Peyer's patch (tissue), 4 donors: Measurements from ENCODE around the gene FH. TPM values are rescaled to one million over a fixed set of nuclear protein-coding genes. Genes with fewer than 3 reads are reported as not detected.
A peak's percentile ranks its signal among the peaks of the same experiment; 100 is the strongest.

ENCODE experiments used
- DNase-seq, 3 donors: peaks; one replicate each; pipeline ENCODE4 v3.0.0-alpha.2; 2017 to 2019
- H3K27ac ChIP-seq, 4 donors: fragments of 200-600 bp; sonication (generic); one replicate each; pipeline ENCODE4 v1.5.1; 2016 to 2019
- H3K27me3 ChIP-seq, 2 donors: fragments of 200-600 bp; sonication (generic); one replicate each; pipeline ENCODE4 v1.5.1; 2019
- H3K36me3 ChIP-seq, 3 donors: fragments of 200-600 bp; sonication (generic); one replicate each; pipeline ENCODE4 v1.5.1; 2016 to 2019
- H3K4me1 ChIP-seq, 4 donors: fragments of 200-600 bp; sonication (generic); one replicate each; pipeline ENCODE4 v1.5.1; 2016 to 2019
- H3K4me3 ChIP-seq, 4 donors: fragments of 200-600 bp; sonication (generic); 1 replicate in 3 of 4; 2 replicates in 1 of 4; pipeline ENCODE4 v1.5.1; 2016 to 2019; ENCODE audit warnings: mild to moderate bottlenecking in 1 of 4
- H3K9me3 ChIP-seq, 4 donors: fragments of 200-600 bp; sonication (generic); one replicate each; pipeline ENCODE4 v1.5.1; 2016 to 2019; ENCODE audit warnings: mild to moderate bottlenecking in 1 of 4
- POLR2A ChIP-seq, 2 donors: fragments of 450-650 bp; IDR thresholded peaks; one replicate each; pipeline ENCODE4 v1.5.1; 2017; ENCODE audit warnings: antibody characterized with exemption in 2 of 2, mild to moderate bottlenecking in 2 of 2, moderate library complexity in 2 of 2
- total RNA-seq, 4 donors: library from RNA; depleted of rRNA; stranded (reverse); fragments of >200 nt; gene quantifications; one replicate each; pipeline ENCODE4 v1.1.0, GENCODE V29; 2016
- TF ChIP-seq, protein P1 (sequence below), 6 experiments: fragments of 450-650 bp in 4 of 6; fragments of 200-600 bp in 2 of 6; sonication (generic) in 1 of 6; IDR thresholded peaks; one replicate each; pipeline ENCODE4 v1.5.1; 2017 to 2019; ENCODE audit warnings: antibody characterized with exemption in 6 of 6, mild to moderate bottlenecking in 3 of 6, moderate library complexity in 1 of 6

Gene FH
- total RNA-seq, 4 donors from 2014 or later = 29.7 to 91.3 (median 56.1) TPM

DNA sequence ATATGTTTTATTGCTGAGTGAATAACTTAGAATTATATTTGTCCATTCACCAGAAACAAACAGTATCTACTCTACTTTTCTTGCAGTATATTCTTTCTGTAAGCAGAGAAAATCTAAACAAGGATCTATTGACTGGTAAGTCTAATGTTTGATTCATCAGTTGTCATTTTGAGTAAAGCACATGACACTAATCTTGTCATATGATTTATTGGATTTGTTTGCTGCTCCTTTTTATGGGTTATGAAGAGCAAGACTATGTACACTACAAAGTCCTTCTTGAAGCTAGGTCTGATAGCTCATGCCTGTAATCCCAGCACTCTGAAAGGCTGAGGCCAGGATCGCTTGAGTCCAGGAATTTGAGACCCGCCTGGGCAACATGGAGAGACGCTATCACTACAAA, 36.0 kb upstream of the FH start:
- DNase-seq = no peak
- TF ChIP-seq, protein P1, sequence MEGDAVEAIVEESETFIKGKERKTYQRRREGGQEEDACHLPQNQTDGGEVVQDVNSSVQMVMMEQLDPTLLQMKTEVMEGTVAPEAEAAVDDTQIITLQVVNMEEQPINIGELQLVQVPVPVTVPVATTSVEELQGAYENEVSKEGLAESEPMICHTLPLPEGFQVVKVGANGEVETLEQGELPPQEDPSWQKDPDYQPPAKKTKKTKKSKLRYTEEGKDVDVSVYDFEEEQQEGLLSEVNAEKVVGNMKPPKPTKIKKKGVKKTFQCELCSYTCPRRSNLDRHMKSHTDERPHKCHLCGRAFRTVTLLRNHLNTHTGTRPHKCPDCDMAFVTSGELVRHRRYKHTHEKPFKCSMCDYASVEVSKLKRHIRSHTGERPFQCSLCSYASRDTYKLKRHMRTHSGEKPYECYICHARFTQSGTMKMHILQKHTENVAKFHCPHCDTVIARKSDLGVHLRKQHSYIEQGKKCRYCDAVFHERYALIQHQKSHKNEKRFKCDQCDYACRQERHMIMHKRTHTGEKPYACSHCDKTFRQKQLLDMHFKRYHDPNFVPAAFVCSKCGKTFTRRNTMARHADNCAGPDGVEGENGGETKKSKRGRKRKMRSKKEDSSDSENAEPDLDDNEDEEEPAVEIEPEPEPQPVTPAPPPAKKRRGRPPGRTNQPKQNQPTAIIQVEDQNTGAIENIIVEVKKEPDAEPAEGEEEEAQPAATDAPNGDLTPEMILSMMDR (IDR thresholded peaks at IDR 0.05) = no peak
- TF ChIP-seq POLR2A (IDR thresholded peaks at IDR 0.05) = no peak
- no peaks in the 10 kb centered on the region for H3K27me3 ChIP-seq
- peaks cover 0 to 3% (median 0%) of the 10 kb centered on the region in 4 donors for H3K4me1 ChIP-seq
- no peaks in the 10 kb centered on the region for H3K9me3 ChIP-seq
- no peak overlapping the region for H3K27ac ChIP-seq
- no peak overlapping the region for H3K4me3 ChIP-seq
- H3K36me3 ChIP-seq = no peaks in the 10 kb centered on the region

DNA sequence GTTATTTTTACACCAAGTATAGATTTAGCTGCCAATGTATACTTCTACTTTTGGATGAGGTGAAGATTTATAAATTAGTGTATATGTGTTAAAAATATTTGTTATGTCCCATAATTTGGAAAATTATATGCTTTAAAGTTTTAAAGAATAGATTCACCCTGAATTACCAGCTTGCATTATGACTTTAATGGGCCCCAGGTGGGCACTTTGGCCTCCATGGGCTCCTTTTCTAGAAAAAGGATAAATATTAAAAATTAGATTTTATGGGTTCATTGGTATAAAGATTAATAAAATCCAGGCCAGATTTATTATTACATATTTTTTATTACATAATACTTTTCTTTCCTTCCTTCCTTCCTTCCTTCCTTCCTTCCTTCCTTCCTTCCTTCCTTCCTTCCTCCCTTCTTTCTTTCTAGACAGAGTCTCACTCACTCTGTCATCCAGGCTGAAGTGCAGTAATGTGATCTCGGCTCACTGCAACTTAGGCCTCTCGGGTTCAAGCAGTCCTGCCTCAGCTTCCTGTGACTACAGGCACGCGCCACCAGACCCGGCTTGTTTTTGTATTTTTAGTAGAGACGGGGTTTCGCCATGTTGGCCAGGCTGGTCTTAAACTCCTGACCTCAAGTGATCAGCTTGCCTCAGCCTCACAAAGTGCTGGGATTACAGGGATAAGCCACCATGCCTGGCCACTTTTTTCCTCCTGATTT, 34.5 kb upstream of the FH start:
- H3K36me3 ChIP-seq = no peaks in the 10 kb centered on the region
- no peak overlapping the region for H3K27ac ChIP-seq
- peaks cover 0 to 3% (median 0%) of the 10 kb centered on the region in 4 donors for H3K4me1 ChIP-seq
- no peaks in the 10 kb centered on the region for H3K27me3 ChIP-seq
- no peak for DNase-seq
- no peak overlapping the region for H3K4me3 ChIP-seq
- no peak for TF ChIP-seq POLR2A (IDR thresholded peaks at IDR 0.05)
- TF ChIP-seq, protein P1 (IDR thresholded peaks at IDR 0.05) = no peak
- H3K9me3 ChIP-seq = no peaks in the 10 kb centered on the region

DNA sequence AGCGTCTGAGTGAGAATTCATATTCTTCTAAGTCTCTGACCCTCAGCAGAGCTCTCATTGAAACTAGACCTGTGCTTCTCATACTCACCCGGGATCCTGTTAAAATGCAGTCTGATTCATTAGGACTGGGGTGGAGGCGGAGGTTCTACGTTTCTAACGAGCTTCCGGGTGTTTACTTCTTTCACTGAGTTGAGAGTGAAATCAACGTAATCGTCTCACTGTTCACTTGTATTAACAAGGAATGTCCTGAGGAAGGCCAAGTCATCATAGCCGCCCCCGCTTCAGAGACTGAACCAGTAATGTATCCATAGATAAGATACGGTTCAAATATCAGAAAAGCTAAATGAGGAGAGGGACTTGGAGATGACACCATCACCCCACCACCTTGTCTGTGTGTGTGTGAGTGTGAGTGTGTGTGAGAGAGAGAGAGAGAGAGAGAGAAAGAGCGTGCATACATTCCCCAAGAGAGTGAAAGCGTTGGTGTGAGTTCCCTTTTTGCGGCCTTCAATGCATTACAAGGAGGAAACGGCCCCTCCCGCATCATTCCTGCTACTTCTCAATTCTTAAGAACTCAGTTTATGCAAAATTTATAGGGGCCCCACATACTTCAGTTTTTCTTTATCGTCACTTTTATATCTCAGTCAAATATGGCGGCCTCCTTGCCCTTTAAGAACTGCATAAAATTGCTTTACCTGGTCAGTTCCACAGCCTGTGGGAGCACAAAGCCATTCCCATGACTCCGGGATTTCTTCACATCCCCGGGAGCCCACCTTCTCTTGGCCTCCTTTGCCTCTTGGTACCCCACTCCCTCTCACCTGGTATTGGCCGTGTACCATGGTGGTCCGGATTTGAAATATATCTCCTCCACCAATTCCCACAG, 32.4 kb upstream of the FH start:
- Histone ChIP-seq H3K4me3 (peak overlapping the region in 3 of 4 donors; percentile 6 to 33 (median 23)), H3K4me1 (peaks cover 0 to 3% (median 0%) of the 10 kb centered on the region in 4 donors), H3K36me3 (no peaks in the 10 kb centered on the region), H3K9me3 (no peaks in the 10 kb centered on the region), H3K27ac (peak overlapping the region in 3 of 4 donors; percentile 48 to 82 (median 73)), H3K27me3 (no peaks in the 10 kb centered on the region)
- TF ChIP-seq, protein P1 (IDR thresholded peaks at IDR 0.05) = no peak
- no peak for TF ChIP-seq POLR2A (IDR thresholded peaks at IDR 0.05)
- DNase-seq = peak in 2 of 3 donors; percentile 88 to 89

DNA sequence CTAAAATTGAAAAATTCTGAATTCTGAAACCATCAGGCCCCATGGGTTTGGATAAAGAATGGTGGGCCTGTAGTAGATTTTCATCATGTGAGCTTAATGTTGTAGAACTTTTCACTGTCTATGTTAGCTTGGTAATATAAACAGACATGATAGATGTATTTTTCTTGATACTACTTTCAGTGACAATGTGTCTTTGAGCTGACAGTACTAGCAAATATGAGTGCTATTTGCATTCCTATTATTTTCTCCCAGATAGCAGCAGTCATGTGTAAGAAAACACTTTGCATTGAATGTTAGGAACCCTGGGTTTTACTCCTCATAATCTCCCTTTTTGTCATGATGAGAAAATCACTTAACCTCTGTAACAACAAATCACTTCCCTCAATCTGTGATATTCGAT, 30.8 kb upstream of the FH start:
- no peaks in the 10 kb centered on the region for H3K9me3 ChIP-seq
- peaks cover 0 to 3% (median 0%) of the 10 kb centered on the region in 4 donors for H3K4me1 ChIP-seq
- H3K27me3 ChIP-seq = no peaks in the 10 kb centered on the region
- no peak for DNase-seq
- H3K4me3 ChIP-seq = no peak overlapping the region
- TF ChIP-seq, protein P1 (IDR thresholded peaks at IDR 0.05) = no peak
- H3K36me3 ChIP-seq = no peaks in the 10 kb centered on the region
- no peak overlapping the region for H3K27ac ChIP-seq

DNA sequence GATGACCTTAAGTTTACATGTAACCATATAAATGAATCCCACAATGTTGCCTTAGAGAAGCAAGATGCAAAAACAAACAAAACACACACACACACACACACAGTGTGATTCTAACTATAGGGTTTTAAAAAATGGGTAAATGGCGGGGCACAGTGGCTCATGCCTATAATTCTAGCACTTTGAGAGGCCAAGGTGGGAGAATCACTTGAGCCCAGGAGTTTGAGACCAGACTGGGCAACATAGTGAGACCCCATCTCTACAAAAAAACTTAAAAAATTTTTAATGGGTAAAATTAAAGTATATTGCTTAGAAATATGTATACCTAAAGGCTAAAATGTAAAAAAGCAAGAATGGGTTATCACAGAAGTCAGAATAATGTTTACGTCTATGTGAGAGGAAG, 28.5 kb upstream of the FH start:
- DNase-seq = no peak
- H3K27me3 ChIP-seq = no peaks in the 10 kb centered on the region
- H3K4me1 ChIP-seq = peaks cover 0 to 3% (median 0%) of the 10 kb centered on the region in 4 donors
- H3K27ac ChIP-seq = no peak overlapping the region
- H3K36me3 ChIP-seq = no peaks in the 10 kb centered on the region
- TF ChIP-seq, protein P1 (IDR thresholded peaks at IDR 0.05) = no peak
- no peak for TF ChIP-seq POLR2A (IDR thresholded peaks at IDR 0.05)
- H3K4me3 ChIP-seq = no peak overlapping the region
- no peaks in the 10 kb centered on the region for H3K9me3 ChIP-seq
